A172 (cell line): ENCODE measurements around the gene ZNF423. TPM values are rescaled to one million over a fixed set of nuclear protein-coding genes. Genes with fewer than 3 reads are reported as not detected.

Source experiments
- DNase-seq: peaks from one replicate; pipeline ENCODE4 v3.0.0-alpha.2; 2015; ENCODE audit warnings: low spot score
- total RNA-seq: library from RNA; depleted of rRNA; stranded (reverse); fragments of >200 nt; shearing (Covaris generic); gene quantifications from 2 replicates; pipeline ENCODE4 v1.2.3, GENCODE V29; 2014

Gene ZNF423
- total RNA-seq, 1 experiment from 2014 or later = not detected

GRCh38 chr16:49726155-49726554 lies 129.8 kb downstream of the ZNF423 start:
- DNase-seq = no peak

GRCh38 chr16:49725651-49726050 lies 130.3 kb downstream of the ZNF423 start:
- no peak for DNase-seq

- no peak for DNase-seq
Measured at GRCh38 chr16:49724774-49725173, 131.1 kb downstream of the ZNF423 start.

GRCh38 chr16:49723310-49723709 lies 132.6 kb downstream of the ZNF423 start:
- no peak for DNase-seq

- DNase-seq = no peak
Measured at GRCh38 chr16:49720225-49720624, 135.7 kb downstream of the ZNF423 start.

GRCh38 chr16:49717689-49718088 lies 138.2 kb downstream of the ZNF423 start:
- DNase-seq = no peak

GRCh38 chr16:49716339-49716934 lies 139.5 kb downstream of the ZNF423 start:
- DNase-seq = no peak

- no peak for DNase-seq
Measured at GRCh38 chr16:49713770-49714169, 142.1 kb downstream of the ZNF423 start.

GRCh38 chr16:49712542-49712941 lies 143.4 kb downstream of the ZNF423 start:
- no peak for DNase-seq

- DNase-seq = no peak
Measured at GRCh38 chr16:49712106-49712505, 143.8 kb downstream of the ZNF423 start.

GRCh38 chr16:49709057-49709456 lies 146.9 kb downstream of the ZNF423 start:
- no peak for DNase-seq

GRCh38 chr16:49708491-49708890 lies 147.4 kb downstream of the ZNF423 start:
- DNase-seq = no peak

- DNase-seq = no peak
Measured at GRCh38 chr16:49706620-49707355, 149.1 kb downstream of the ZNF423 start.

GRCh38 chr16:49704586-49705155 lies 151.2 kb downstream of the ZNF423 start:
- DNase-seq = no peak

- DNase-seq = no peak
Measured at GRCh38 chr16:49703483-49703882, 152.4 kb downstream of the ZNF423 start.

- no peak for DNase-seq
Measured at GRCh38 chr16:49701789-49702494, 154.0 kb downstream of the ZNF423 start.

- DNase-seq = no peak
Measured at GRCh38 chr16:49701065-49701685, 154.7 kb downstream of the ZNF423 start.

- no peak for DNase-seq
Measured at GRCh38 chr16:49700251-49701064, 155.5 kb downstream of the ZNF423 start.

- no peak for DNase-seq
Measured at GRCh38 chr16:49699841-49700175, 156.1 kb downstream of the ZNF423 start.

- DNase-seq = no peak
Measured at GRCh38 chr16:49698931-49699840, 156.7 kb downstream of the ZNF423 start.
